NB4 (cell line): ENCODE measurements around the gene VWA3B.
"Not testable (repeated sequence)": the region's sequence is repeated elsewhere in the genome, so short reads cannot be mapped to it uniquely, and the experiment has no call there.

Source experiments
- DNase-seq: peaks from one replicate; pipeline ENCODE4 v3.0.0; 2010; ENCODE audit warnings: low read depth
- H3K4me3 ChIP-seq: one replicate; pipeline ENCODE4 v1.5.1; 2011; ENCODE audit warnings: mild to moderate bottlenecking, low read depth, low read length, moderate library complexity
- CTCF ChIP-seq: IDR thresholded peaks from one replicate; pipeline ENCODE4 v1.5.1; 2012; ENCODE audit warnings: low read depth, low read length
- MAX ChIP-seq: IDR thresholded peaks from 2 replicates; pipeline ENCODE4 v1.6.1; 2011; ENCODE audit warnings: low read depth, low read length
- MYC ChIP-seq: IDR thresholded peaks from 2 replicates; pipeline ENCODE4 v1.6.1; 2011; ENCODE audit warnings: low read depth, low read length
- POLR2A ChIP-seq: IDR thresholded peaks from 2 replicates; pipeline ENCODE4 v1.6.1; 2011; ENCODE audit warnings: mild to moderate bottlenecking; ENCODE audit not compliant: insufficient read length; ENCODE audit errors: extremely low read depth

The VWA3B gene

GRCh38 chr2:98093146-98093545 lies 6.2 kb downstream of the VWA3B start:
- H3K4me3 ChIP-seq, result no peak overlapping the region
- no peak for DNase-seq
- TF ChIP-seq MYC (no peak), MAX (no peak), CTCF (no peak), POLR2A (no peak)

GRCh38 chr2:98093611-98094010 lies 6.6 kb downstream of the VWA3B start:
- no peak for TF ChIP-seq MAX
- TF ChIP-seq MYC, result no peak
- no peak for TF ChIP-seq CTCF
- TF ChIP-seq POLR2A, result no peak
- no peak overlapping the region for H3K4me3 ChIP-seq
- DNase-seq, result no peak

GRCh38 chr2:98099939-98100743 lies 13.2 kb downstream of the VWA3B start:
- TF ChIP-seq CTCF, result no peak
- no peak for TF ChIP-seq POLR2A
- TF ChIP-seq MYC, result no peak
- TF ChIP-seq MAX, result no peak
- DNase-seq, result no peak
- no peak overlapping the region for H3K4me3 ChIP-seq

- not testable (repeated sequence) for DNase-seq, H3K4me3 ChIP-seq
These were observed 15.3 kb downstream of the VWA3B start for GRCh38 chr2:98102315-98102714.

GRCh38 chr2:98102878-98103277 lies 15.9 kb downstream of the VWA3B start:
- no peak for TF ChIP-seq CTCF
- TF ChIP-seq MAX, result no peak
- TF ChIP-seq MYC, result no peak
- TF ChIP-seq POLR2A, result no peak
- H3K4me3 ChIP-seq, result no peak overlapping the region
- DNase-seq, result no peak

GRCh38 chr2:98108110-98108509 lies 21.1 kb downstream of the VWA3B start:
- no peak for DNase-seq
- H3K4me3 ChIP-seq, result no peak overlapping the region
- TF ChIP-seq POLR2A, result no peak
- no peak for TF ChIP-seq MYC
- no peak for TF ChIP-seq MAX
- no peak for TF ChIP-seq CTCF
